H1 (cell line): ENCODE results near the gene PHTF2. TPM values are rescaled to one million over a fixed set of nuclear protein-coding genes. Genes with fewer than 3 reads are reported as not detected.

Experiments
- BCL11A ChIP-seq, 2 experiments: IDR thresholded peaks; one replicate each; pipeline ENCODE4 v1.6.1; 2011; ENCODE audit warnings: low read depth in 2 of 2, low read length in 2 of 2, mild to moderate bottlenecking in 2 of 2
- EP300 ChIP-seq, 2 experiments: IDR thresholded peaks; 1 replicate in 1 of 2; 2 replicates in 1 of 2; pipeline ENCODE4 v1.6.1; 2011 to 2012; ENCODE audit warnings: low read depth in 2 of 2, low read length in 2 of 2, mild to moderate bottlenecking in 2 of 2, borderline replicate concordance in 1 of 2, inconsistent platforms in 1 of 2, moderate library complexity in 1 of 2
- JUN ChIP-seq: IDR thresholded peaks from 2 replicates; pipeline ENCODE4 v1.6.1; 2011; ENCODE audit warnings: low read depth, mild to moderate bottlenecking, improper control_type of control experiment, low read length
- KDM5A ChIP-seq: fragments of 200-600 bp; IDR thresholded peaks from 2 replicates; pipeline ENCODE4 v1.7.1; 2012; ENCODE audit warnings: mild to moderate bottlenecking, low read length, inconsistent platforms, mixed read lengths
- POLR2A ChIP-seq, 2 experiments: IDR thresholded peaks; 1 replicate in 1 of 2; 2 replicates in 1 of 2; pipeline ENCODE4 v1.6.1; 2011; ENCODE audit warnings: low read depth in 2 of 2, low read length in 2 of 2, mild to moderate bottlenecking in 2 of 2; ENCODE audit errors: control extremely low read depth in 1 of 2
- SIX5 ChIP-seq: IDR thresholded peaks from 2 replicates; pipeline ENCODE4 v1.6.1; 2011; ENCODE audit warnings: mild to moderate bottlenecking, low read depth, low read length
- polyA plus RNA-seq, 7 experiments: library from polyadenylated mRNA; depleted of rRNA in 3 of 7; stranded (reverse) in 5 of 7; unstranded in 2 of 7; fragments of >200 nt in 5 of 7; fragments of 200-250 nt in 2 of 7; gene quantifications; 1 replicate in 5 of 7; 2 replicates in 1 of 7; 4 replicates in 1 of 7; pipeline versions ENCODE4 v1.2.1 to v1.2.3, GENCODE V29; 2011 to 2013; ENCODE audit warnings: missing spikeins in 2 of 7, mixed read lengths in 2 of 7
- total RNA-seq: library from RNA; stranded (reverse); fragmentation: NEBNext Ultra II Directional; extraction: Animal tissue kit (Norgen Biotek cat#: 25700); gene quantifications from 2 replicates; pipeline ENCODE4 v1.2.1, GENCODE V29; 2021
- TF ChIP-seq, protein P1 (sequence below): fragments of 300-600 bp; sonication (generic); IDR thresholded peaks from 2 replicates; pipeline ENCODE4 v1.7.1; 2012; ENCODE audit warnings: low read length, moderate library complexity, mild to moderate bottlenecking, inconsistent platforms; ENCODE audit not compliant: insufficient replicate concordance
- TF ChIP-seq, protein P2 (sequence below): IDR thresholded peaks from 2 replicates; pipeline ENCODE4 v1.6.1; 2011; ENCODE audit warnings: low read length, improper control_type of control experiment
- TF ChIP-seq, protein P3 (sequence below): IDR thresholded peaks from 2 replicates; pipeline ENCODE4 v1.6.1; 2012; ENCODE audit warnings: inconsistent platforms
- TF ChIP-seq, protein P4 (sequence below): IDR thresholded peaks from 2 replicates; pipeline ENCODE4 v1.6.1; 2012; ENCODE audit warnings: inconsistent platforms

The PHTF2 gene
- total and polyA plus RNA-seq, 2 of the 8 experiments (the other 6 are each of a cell fraction or from before 2014, with no cell fraction given): 9.0 to 25.4 TPM

DNA sequence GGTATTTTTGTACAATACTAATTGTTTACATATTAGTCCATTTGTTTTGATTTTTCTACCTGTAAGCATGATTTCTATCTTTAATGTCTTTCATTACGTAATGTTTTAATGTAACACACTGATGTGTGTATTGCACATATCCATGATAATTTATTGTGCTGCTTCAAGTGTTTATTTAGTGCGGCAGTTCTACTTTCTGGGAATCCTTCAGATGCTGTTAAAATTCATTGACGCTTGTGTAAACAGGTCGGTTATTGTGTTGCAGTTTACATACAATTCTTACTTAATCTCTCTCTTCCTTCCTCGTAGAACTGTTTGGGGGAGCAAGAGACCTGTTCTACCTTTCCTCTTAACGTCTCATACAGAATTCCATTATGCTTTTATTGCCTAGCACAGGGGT, 7.2 kb upstream of the PHTF2 start (continued):
- TF ChIP-seq, protein P1, sequence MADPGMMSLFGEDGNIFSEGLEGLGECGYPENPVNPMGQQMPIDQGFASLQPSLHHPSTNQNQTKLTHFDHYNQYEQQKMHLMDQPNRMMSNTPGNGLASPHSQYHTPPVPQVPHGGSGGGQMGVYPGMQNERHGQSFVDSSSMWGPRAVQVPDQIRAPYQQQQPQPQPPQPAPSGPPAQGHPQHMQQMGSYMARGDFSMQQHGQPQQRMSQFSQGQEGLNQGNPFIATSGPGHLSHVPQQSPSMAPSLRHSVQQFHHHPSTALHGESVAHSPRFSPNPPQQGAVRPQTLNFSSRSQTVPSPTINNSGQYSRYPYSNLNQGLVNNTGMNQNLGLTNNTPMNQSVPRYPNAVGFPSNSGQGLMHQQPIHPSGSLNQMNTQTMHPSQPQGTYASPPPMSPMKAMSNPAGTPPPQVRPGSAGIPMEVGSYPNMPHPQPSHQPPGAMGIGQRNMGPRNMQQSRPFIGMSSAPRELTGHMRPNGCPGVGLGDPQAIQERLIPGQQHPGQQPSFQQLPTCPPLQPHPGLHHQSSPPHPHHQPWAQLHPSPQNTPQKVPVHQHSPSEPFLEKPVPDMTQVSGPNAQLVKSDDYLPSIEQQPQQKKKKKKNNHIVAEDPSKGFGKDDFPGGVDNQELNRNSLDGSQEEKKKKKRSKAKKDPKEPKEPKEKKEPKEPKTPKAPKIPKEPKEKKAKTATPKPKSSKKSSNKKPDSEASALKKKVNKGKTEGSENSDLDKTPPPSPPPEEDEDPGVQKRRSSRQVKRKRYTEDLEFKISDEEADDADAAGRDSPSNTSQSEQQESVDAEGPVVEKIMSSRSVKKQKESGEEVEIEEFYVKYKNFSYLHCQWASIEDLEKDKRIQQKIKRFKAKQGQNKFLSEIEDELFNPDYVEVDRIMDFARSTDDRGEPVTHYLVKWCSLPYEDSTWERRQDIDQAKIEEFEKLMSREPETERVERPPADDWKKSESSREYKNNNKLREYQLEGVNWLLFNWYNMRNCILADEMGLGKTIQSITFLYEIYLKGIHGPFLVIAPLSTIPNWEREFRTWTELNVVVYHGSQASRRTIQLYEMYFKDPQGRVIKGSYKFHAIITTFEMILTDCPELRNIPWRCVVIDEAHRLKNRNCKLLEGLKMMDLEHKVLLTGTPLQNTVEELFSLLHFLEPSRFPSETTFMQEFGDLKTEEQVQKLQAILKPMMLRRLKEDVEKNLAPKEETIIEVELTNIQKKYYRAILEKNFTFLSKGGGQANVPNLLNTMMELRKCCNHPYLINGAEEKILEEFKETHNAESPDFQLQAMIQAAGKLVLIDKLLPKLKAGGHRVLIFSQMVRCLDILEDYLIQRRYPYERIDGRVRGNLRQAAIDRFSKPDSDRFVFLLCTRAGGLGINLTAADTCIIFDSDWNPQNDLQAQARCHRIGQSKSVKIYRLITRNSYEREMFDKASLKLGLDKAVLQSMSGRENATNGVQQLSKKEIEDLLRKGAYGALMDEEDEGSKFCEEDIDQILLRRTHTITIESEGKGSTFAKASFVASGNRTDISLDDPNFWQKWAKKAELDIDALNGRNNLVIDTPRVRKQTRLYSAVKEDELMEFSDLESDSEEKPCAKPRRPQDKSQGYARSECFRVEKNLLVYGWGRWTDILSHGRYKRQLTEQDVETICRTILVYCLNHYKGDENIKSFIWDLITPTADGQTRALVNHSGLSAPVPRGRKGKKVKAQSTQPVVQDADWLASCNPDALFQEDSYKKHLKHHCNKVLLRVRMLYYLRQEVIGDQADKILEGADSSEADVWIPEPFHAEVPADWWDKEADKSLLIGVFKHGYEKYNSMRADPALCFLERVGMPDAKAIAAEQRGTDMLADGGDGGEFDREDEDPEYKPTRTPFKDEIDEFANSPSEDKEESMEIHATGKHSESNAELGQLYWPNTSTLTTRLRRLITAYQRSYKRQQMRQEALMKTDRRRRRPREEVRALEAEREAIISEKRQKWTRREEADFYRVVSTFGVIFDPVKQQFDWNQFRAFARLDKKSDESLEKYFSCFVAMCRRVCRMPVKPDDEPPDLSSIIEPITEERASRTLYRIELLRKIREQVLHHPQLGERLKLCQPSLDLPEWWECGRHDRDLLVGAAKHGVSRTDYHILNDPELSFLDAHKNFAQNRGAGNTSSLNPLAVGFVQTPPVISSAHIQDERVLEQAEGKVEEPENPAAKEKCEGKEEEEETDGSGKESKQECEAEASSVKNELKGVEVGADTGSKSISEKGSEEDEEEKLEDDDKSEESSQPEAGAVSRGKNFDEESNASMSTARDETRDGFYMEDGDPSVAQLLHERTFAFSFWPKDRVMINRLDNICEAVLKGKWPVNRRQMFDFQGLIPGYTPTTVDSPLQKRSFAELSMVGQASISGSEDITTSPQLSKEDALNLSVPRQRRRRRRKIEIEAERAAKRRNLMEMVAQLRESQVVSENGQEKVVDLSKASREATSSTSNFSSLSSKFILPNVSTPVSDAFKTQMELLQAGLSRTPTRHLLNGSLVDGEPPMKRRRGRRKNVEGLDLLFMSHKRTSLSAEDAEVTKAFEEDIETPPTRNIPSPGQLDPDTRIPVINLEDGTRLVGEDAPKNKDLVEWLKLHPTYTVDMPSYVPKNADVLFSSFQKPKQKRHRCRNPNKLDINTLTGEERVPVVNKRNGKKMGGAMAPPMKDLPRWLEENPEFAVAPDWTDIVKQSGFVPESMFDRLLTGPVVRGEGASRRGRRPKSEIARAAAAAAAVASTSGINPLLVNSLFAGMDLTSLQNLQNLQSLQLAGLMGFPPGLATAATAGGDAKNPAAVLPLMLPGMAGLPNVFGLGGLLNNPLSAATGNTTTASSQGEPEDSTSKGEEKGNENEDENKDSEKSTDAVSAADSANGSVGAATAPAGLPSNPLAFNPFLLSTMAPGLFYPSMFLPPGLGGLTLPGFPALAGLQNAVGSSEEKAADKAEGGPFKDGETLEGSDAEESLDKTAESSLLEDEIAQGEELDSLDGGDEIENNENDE: no peak
- TF ChIP-seq, protein P2, sequence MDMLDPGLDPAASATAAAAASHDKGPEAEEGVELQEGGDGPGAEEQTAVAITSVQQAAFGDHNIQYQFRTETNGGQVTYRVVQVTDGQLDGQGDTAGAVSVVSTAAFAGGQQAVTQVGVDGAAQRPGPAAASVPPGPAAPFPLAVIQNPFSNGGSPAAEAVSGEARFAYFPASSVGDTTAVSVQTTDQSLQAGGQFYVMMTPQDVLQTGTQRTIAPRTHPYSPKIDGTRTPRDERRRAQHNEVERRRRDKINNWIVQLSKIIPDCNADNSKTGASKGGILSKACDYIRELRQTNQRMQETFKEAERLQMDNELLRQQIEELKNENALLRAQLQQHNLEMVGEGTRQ: no peak
- TF ChIP-seq, protein P3, sequence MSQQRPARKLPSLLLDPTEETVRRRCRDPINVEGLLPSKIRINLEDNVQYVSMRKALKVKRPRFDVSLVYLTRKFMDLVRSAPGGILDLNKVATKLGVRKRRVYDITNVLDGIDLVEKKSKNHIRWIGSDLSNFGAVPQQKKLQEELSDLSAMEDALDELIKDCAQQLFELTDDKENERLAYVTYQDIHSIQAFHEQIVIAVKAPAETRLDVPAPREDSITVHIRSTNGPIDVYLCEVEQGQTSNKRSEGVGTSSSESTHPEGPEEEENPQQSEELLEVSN: no peak
- TF ChIP-seq POLR2A (IDR thresholded peaks at IDR 0.05; ENCODE audit: control extremely low read depth in 1 of 2, low read depth in 2 of 2, low read length in 2 of 2): no peak
- TF ChIP-seq BCL11A (IDR thresholded peaks at IDR 0.05; ENCODE audit: low read depth in 2 of 2, low read length in 2 of 2): no peak
- TF ChIP-seq KDM5A: no peak
- no peak for TF ChIP-seq JUN
- no peak for TF ChIP-seq SIX5
- TF ChIP-seq, protein P4, sequence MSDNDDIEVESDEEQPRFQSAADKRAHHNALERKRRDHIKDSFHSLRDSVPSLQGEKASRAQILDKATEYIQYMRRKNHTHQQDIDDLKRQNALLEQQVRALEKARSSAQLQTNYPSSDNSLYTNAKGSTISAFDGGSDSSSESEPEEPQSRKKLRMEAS: no peak
- TF ChIP-seq EP300 (IDR thresholded peaks at IDR 0.05; ENCODE audit: borderline replicate concordance in 1 of 2, low read depth in 2 of 2, low read length in 2 of 2): no peak
